MCF 10A (cell line): ENCODE results near the gene ANK2. TPM values are rescaled to one million over a fixed set of nuclear protein-coding genes. Genes with fewer than 3 reads are reported as not detected.
"Not testable (repeated sequence)": the region's sequence is repeated elsewhere in the genome, so short reads cannot be mapped to it uniquely, and the experiment has no call there.

ENCODE experiments used
- BruUV-seq: library from RNA; stranded (reverse); fragments of 400-500 nt; replicated peaks from 2 replicates; lab custom pipeline; 2021; lab: Mats Ljungman, UMichigan
- CTCF ChIA-PET: fragments of 300-600 bp; sonication (Branson Sonifier 250); formaldehyde crosslinking; extraction: SDS; loops from one replicate; lab custom pipeline; 2021; ENCODE audit warnings: antibody characterized with exemption, inconsistent platforms; lab: Yijun Ruan, JAX
- POLR2A ChIA-PET: fragments of 300-600, 350-650 bp; sonication (Branson Sonifier 250); formaldehyde crosslinking; extraction: SDS; loops from one replicate; lab custom pipeline; 2020; ENCODE audit warnings: antibody characterized with exemption, inconsistent platforms; lab: Yijun Ruan, JAX
- DNase-seq: peaks from one replicate; pipeline ENCODE4 v3.0.0-alpha.2; 2018; ENCODE audit not compliant: unreplicated experiment
- H3K27ac Mint-ChIP-seq: one replicate; pipeline ENCODE4 v1.8.0; 2022; ENCODE audit warnings: mild to moderate bottlenecking, low read depth, mixed read lengths; ENCODE audit not compliant: unreplicated experiment
- H3K27me3 Mint-ChIP-seq: one replicate; pipeline ENCODE4 v1.8.0; 2022; ENCODE audit warnings: mixed read lengths; ENCODE audit not compliant: insufficient read depth, unreplicated experiment
- H3K36me3 Mint-ChIP-seq: one replicate; pipeline ENCODE4 v1.8.0; 2022; ENCODE audit warnings: mild to moderate bottlenecking, moderate library complexity, mixed read lengths; ENCODE audit not compliant: insufficient read depth, unreplicated experiment
- H3K4me1 Mint-ChIP-seq: one replicate; pipeline ENCODE4 v1.8.0; 2022; ENCODE audit warnings: mixed read lengths; ENCODE audit not compliant: insufficient read depth, unreplicated experiment
- H3K4me3 Mint-ChIP-seq: one replicate; pipeline ENCODE4 v1.8.0; 2022; ENCODE audit warnings: mild to moderate bottlenecking, moderate library complexity, mixed read lengths; ENCODE audit not compliant: unreplicated experiment
- H3K9me3 Mint-ChIP-seq: one replicate; pipeline ENCODE4 v1.8.0; 2022; ENCODE audit warnings: mixed read lengths; ENCODE audit not compliant: unreplicated experiment
- CTCF ChIP-seq: fragments of 200-600 bp; IDR thresholded peaks from one replicate; pipeline ENCODE4 v1.8.0; 2022; ENCODE audit warnings: antibody characterized with exemption, mild to moderate bottlenecking; ENCODE audit not compliant: unreplicated experiment
- intact Hi-C: fragments of 100-400 bp; cut with micrococcal nuclease; formaldehyde crosslinking; loops from 2 replicates; pipeline ENCODE4 v1.14.1; 2022
- total RNA-seq: library from RNA; stranded (reverse); gene quantifications from 2 replicates; pipeline ENCODE4 v1.2.3, GENCODE V29; 2022

ANK2 gene
- total RNA-seq, 1 experiment from 2014 or later: 37.4 TPM

DNA sequence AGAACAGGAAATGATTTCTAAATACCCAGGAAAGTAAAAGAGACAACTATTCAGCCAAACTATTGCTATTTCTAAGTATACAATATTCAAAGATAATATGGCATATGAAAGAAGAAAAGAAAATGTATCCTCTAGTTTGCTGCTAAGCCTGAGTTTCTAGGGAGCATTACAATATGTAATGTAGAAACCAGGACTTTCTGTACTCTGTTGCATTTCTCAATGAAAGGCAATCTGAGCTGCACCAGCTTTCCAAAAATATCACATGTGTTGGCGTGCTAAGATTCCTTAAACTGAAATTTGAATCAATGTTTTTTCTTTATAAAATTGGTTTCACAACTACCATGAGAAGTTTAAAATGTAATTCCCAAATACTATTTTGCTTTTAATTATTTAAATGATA, 129.6 kb downstream of the ANK2 start:
- no TSS peak for BruUV-seq
- H3K27me3 Mint-ChIP-seq: no peaks in the 10 kb centered on the region
- no peaks in the 10 kb centered on the region for H3K4me1 Mint-ChIP-seq
- no peak overlapping the region for H3K27ac Mint-ChIP-seq
- CTCF ChIA-PET: interaction anchor here (1.4 kb wide), 1 partner anchor 229 kb away, joined by 3 read pairs; no protein-coding TSS in a partner anchor
- POLR2A ChIA-PET: no interaction called here
- TF ChIP-seq CTCF: no peak
- intact Hi-C loops: no loop called here
- no peak for DNase-seq
- no peak overlapping the region for H3K4me3 Mint-ChIP-seq
- H3K36me3 Mint-ChIP-seq: no peaks in the 10 kb centered on the region
- H3K9me3 Mint-ChIP-seq: no peaks in the 10 kb centered on the region

- Mint-ChIP-seq H3K9me3 (no peaks in the 10 kb centered on the region), H3K27ac (no peak overlapping the region), H3K4me1 (no peaks in the 10 kb centered on the region), H3K4me3 (no peak overlapping the region), H3K27me3 (no peaks in the 10 kb centered on the region), H3K36me3 (no peaks in the 10 kb centered on the region)
- intact Hi-C loops: no loop called here
- POLR2A ChIA-PET: interaction anchor here (0.5 kb wide), 1 partner anchor 26 kb away, joined by 4 read pairs; no protein-coding TSS in a partner anchor
- no TSS peak for BruUV-seq
- TF ChIP-seq CTCF: no peak
- DNase-seq: peak; percentile 4
- CTCF ChIA-PET: interaction anchor here (0.6 to 0.9 kb wide), 2 partner anchors 18 to 74 kb away, joined by 3 read pairs; no protein-coding TSS in a partner anchor
Measured at GRCh38 chr4:113179996-113180395, 130.5 kb downstream of the ANK2 start.

GRCh38 chr4:113181289-113182007, 132.0 kb downstream of the ANK2 start:
- Mint-ChIP-seq H3K9me3 (no peaks in the 10 kb centered on the region), H3K27me3 (no peaks in the 10 kb centered on the region), H3K36me3 (no peaks in the 10 kb centered on the region), H3K4me3 (no peak overlapping the region), H3K27ac (no peak overlapping the region), H3K4me1 (no peaks in the 10 kb centered on the region)
- TF ChIP-seq CTCF: no peak
- ChIA-PET CTCF (interaction anchor here (0.6 to 0.7 kb wide), 2 partner anchors 11 to 45 kb away, joined by 3 to 4 read pairs; no protein-coding TSS in a partner anchor), POLR2A (no interaction called here)
- no TSS peak for BruUV-seq
- intact Hi-C loops: no loop called here
- no peak for DNase-seq

- H3K9me3 Mint-ChIP-seq: no peaks in the 10 kb centered on the region
- POLR2A ChIA-PET: no interaction called here
- H3K27ac Mint-ChIP-seq: no peak overlapping the region
Measured at GRCh38 chr4:113183032-113183605, 133.7 kb downstream of the ANK2 start.

DNA sequence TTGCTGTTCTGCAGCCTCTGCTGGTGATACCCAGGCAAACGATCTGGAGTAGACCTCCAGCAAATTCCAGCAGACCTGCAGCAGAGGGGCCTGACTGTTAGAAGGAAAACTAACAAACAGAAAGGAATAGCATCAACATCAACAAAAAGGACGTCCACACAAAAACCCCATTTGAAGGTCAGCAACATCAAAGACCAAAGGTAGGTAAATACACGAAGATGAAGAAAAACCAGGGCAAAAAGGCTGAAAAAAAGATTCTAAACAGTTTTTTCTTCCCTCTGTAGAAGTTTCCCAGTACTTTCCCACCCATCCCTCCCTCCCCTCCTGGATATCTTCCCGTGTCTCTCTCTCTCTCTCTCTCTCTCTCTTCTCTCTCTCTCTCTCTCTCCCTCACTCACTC, 136.8 kb downstream of the ANK2 start:
- H3K9me3 Mint-ChIP-seq, H3K4me3 Mint-ChIP-seq, H3K27me3 Mint-ChIP-seq, BruUV-seq, H3K36me3 Mint-ChIP-seq, POLR2A ChIA-PET, intact Hi-C loops, H3K27ac Mint-ChIP-seq, DNase-seq, H3K4me1 Mint-ChIP-seq, CTCF ChIA-PET: not testable (repeated sequence)

More at GRCh38 chr4:113183032-113183605, 133.7 kb downstream of the ANK2 start:
- no peak for DNase-seq
- intact Hi-C loops: no loop called here
- CTCF ChIA-PET: interaction anchor here (0.7 kb wide), 1 partner anchor 77 kb away, joined by 5 read pairs; no protein-coding TSS in a partner anchor
- no peak for TF ChIP-seq CTCF
- Mint-ChIP-seq H3K27me3 (no peaks in the 10 kb centered on the region), H3K36me3 (no peaks in the 10 kb centered on the region), H3K4me1 (no peaks in the 10 kb centered on the region), H3K4me3 (no peak overlapping the region)
- BruUV-seq: no TSS peak
